NCI-H526 treated with DMSO at 0.1 percent for 48 hours (cell line): ENCODE data around the gene TANGO6.
"Not testable (repeated sequence)": the region's sequence is repeated elsewhere in the genome, so short reads cannot be mapped to it uniquely, and the experiment has no call there.

Experiments used
- DNase-seq: peaks from one replicate; lab custom pipeline; 2025; lab: John Stamatoyannopoulos, UW

The TANGO6 gene

GRCh38 chr16:69014811-69015210 is 171.5 kb downstream of the TANGO6 start:
- DNase-seq, result no peak

GRCh38 chr16:69017036-69017783 is 173.9 kb downstream of the TANGO6 start:
- no peak for DNase-seq

- no peak for DNase-seq
These were observed 176.5 kb downstream of the TANGO6 start for GRCh38 chr16:69019811-69020210.

GRCh38 chr16:69029121-69029520 is 185.8 kb downstream of the TANGO6 start:
- no peak for DNase-seq

- no peak for DNase-seq
These were observed 188.6 kb downstream of the TANGO6 start for GRCh38 chr16:69031877-69032301.

GRCh38 chr16:69033151-69033949 is 190.0 kb downstream of the TANGO6 start:
- DNase-seq, result no peak

GRCh38 chr16:69035375-69035774 is 192.0 kb downstream of the TANGO6 start:
- DNase-seq, result no peak

GRCh38 chr16:69036399-69037091 is 193.2 kb downstream of the TANGO6 start:
- no peak for DNase-seq

GRCh38 chr16:69037373-69038160 is 194.2 kb downstream of the TANGO6 start:
- DNase-seq, result no peak

GRCh38 chr16:69039333-69039941 is 196.1 kb downstream of the TANGO6 start:
- DNase-seq, result no peak

- DNase-seq, result no peak
These were observed 197.0 kb downstream of the TANGO6 start for GRCh38 chr16:69040144-69040909.

- no peak for DNase-seq
These were observed 205.2 kb downstream of the TANGO6 start for GRCh38 chr16:69048328-69049120.

- DNase-seq, result no peak
These were observed 205.8 kb downstream of the TANGO6 start for GRCh38 chr16:69049146-69049545.

GRCh38 chr16:69049603-69050375 is 206.5 kb downstream of the TANGO6 start:
- no peak for DNase-seq

GRCh38 chr16:69051517-69051830 is 208.1 kb downstream of the TANGO6 start:
- DNase-seq, result not testable (repeated sequence)

- DNase-seq, result no peak
These were observed 211.7 kb downstream of the TANGO6 start for GRCh38 chr16:69055008-69055407.

- DNase-seq, result no peak
These were observed 212.6 kb downstream of the TANGO6 start for GRCh38 chr16:69055980-69056379.

GRCh38 chr16:69056421-69056820 is 213.1 kb downstream of the TANGO6 start:
- DNase-seq, result no peak
